Measurements from ENCODE around the gene WDR1. TPM values are rescaled to one million over a fixed set of nuclear protein-coding genes. Genes with fewer than 3 reads are reported as not detected.

The WDR1 gene
- total RNA-seq, 1 experiment from 2014 or later: 246 TPM

DNA sequence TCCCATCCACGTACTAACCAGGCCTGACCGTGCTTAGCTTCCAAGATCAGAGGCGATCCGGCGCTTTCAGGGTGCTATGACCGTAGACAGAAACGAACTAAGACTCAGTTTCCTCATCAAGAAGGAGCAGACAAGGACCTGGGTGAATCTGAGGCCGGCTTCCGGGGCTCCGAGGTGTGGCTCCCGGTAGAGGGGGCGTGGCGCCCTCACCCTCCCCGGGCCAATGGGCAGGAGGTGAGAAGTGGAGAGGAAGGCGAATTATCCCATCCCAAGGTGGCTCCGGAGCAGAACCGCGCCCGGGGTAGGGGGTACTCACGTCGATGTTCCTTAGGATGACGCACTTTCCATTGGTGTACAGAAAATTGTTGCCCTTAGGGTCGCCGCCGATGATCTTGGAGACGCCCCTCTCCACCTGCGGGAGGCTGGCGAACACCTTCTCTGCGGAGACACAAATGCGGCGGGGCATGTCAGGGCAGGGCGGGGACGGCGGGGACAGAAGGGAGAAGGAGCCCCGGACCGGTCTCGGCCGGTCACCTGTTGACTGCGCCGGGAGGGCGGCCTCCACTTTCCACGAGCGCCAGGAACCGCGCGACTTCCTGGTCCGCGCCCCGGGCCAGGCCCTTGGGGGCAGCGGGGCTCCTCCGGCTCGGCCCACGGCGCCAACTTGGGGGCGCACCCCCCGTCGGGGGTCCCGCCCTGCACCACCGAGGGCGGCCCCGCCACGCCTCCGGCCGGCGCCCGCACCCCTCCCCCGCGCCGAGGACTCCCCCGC, 616 bp downstream of the WDR1 start:
- intact Hi-C loops (cut with micrococcal nuclease): loop anchor here (1.0 to 5.0 kb wide), 3 partner anchors 42 to 424 kb away; no protein-coding TSS in a partner anchor
- POLR2A ChIA-PET: interaction anchor here (0.5 to 3.9 kb wide), 20 partner anchors 9 to 428 kb away, joined by 3 to 38 read pairs (median 6); partner anchors contain the start of gene SLC2A9
- H3K27me3 Mint-ChIP-seq (ENCODE audit: insufficient read depth, unreplicated experiment): no peaks in the 10 kb centered on the region
- CTCF ChIA-PET: interaction anchor here (1.6 kb wide), 1 partner anchor 11 kb away, joined by 5 read pairs; no protein-coding TSS in a partner anchor
- no peaks in the 10 kb centered on the region for H3K9me3 Mint-ChIP-seq (ENCODE audit: unreplicated experiment)
- peak; percentile 73 for DNase-seq (ENCODE audit: unreplicated experiment)
- H3K36me3 Mint-ChIP-seq (ENCODE audit: insufficient read depth, unreplicated experiment): peaks cover 49% of the 10 kb centered on the region
- no TSS peak for BruUV-seq (replicated peaks)
- peaks cover 22% of the 10 kb centered on the region for H3K4me1 Mint-ChIP-seq (ENCODE audit: insufficient read depth, unreplicated experiment)
- peak overlapping the region; percentile 90 for H3K4me3 Mint-ChIP-seq (ENCODE audit: unreplicated experiment)
- TF ChIP-seq, protein P1, sequence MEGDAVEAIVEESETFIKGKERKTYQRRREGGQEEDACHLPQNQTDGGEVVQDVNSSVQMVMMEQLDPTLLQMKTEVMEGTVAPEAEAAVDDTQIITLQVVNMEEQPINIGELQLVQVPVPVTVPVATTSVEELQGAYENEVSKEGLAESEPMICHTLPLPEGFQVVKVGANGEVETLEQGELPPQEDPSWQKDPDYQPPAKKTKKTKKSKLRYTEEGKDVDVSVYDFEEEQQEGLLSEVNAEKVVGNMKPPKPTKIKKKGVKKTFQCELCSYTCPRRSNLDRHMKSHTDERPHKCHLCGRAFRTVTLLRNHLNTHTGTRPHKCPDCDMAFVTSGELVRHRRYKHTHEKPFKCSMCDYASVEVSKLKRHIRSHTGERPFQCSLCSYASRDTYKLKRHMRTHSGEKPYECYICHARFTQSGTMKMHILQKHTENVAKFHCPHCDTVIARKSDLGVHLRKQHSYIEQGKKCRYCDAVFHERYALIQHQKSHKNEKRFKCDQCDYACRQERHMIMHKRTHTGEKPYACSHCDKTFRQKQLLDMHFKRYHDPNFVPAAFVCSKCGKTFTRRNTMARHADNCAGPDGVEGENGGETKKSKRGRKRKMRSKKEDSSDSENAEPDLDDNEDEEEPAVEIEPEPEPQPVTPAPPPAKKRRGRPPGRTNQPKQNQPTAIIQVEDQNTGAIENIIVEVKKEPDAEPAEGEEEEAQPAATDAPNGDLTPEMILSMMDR (IDR thresholded peaks at IDR 0.05; ENCODE audit: unreplicated experiment): no peak
- peak overlapping the region; percentile 99 for H3K27ac Mint-ChIP-seq (ENCODE audit: low read depth, unreplicated experiment)

DNA sequence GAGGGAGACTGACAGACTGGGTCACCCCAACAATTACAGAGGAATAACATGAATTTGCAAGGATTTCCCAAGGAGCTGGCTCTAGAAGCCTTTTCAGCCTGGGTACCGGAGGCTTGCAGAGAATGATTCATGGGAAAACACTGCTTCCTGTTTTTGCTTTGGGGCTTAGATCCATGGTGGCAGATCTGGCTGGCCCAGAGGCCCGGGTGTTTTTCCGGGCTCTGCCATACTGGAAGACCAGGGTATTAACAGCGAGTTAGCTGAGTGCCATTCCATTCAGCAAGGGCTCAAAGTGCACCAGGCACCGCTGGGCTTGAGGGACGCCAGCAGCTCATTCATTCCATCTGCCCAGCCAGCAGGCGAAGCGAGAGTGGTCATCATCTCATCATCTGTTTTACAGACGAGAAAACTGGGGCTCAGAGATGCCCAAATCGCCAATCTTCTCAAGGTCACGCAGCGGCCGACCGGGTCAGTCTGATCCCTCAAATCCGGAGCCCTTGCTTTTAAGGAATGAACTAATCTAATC, 1.3 kb downstream of the WDR1 start:
- Mint-ChIP-seq H3K27ac (ENCODE audit: low read depth, unreplicated experiment) (peak overlapping the region; percentile 14), H3K9me3 (ENCODE audit: unreplicated experiment) (no peaks in the 10 kb centered on the region), H3K4me1 (ENCODE audit: insufficient read depth, unreplicated experiment) (peaks cover 26% of the 10 kb centered on the region), H3K4me3 (ENCODE audit: unreplicated experiment) (peak overlapping the region; percentile 90), H3K36me3 (ENCODE audit: insufficient read depth, unreplicated experiment) (peaks cover 55% of the 10 kb centered on the region), H3K27me3 (ENCODE audit: insufficient read depth, unreplicated experiment) (no peaks in the 10 kb centered on the region)
- DNase-seq (ENCODE audit: unreplicated experiment): peak; percentile 53
- ChIA-PET CTCF (interaction anchor here (0.6 to 1.6 kb wide), 2 partner anchors 11 to 295 kb away, joined by 5 to 6 read pairs; no protein-coding TSS in a partner anchor), POLR2A (interaction anchor here (0.6 to 1.7 kb wide), 10 partner anchors 8 to 429 kb away, joined by 3 to 10 read pairs (median 5); no protein-coding TSS in a partner anchor)
- TF ChIP-seq, protein P1 (IDR thresholded peaks at IDR 0.05; ENCODE audit: unreplicated experiment): no peak
- intact Hi-C loops (cut with micrococcal nuclease): loop anchor here (1.0 to 5.0 kb wide), 3 partner anchors 41 to 423 kb away; no protein-coding TSS in a partner anchor
- BruUV-seq (replicated peaks): TSS peak; percentile 41

DNA sequence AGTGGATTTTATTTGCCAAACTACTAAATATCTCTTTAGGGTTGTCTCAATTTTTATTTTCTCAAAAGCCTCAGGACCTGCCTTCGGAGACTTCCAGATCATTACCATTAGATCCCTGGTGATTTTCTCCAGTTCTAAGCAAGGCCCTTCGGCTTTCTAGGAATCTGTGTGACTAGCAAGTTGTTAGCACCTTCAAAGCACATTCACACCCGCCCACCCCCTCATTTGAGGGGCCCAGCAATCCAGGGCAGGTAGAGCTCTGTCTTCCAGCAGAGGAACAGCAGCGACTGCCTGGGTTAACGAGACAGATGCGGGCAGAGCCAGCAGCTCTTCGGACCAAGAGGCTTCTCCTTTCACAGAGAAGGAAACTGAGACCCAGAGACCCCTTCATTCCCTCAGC, 2.0 kb downstream of the WDR1 start:
- Mint-ChIP-seq H3K27me3 (ENCODE audit: insufficient read depth, unreplicated experiment) (no peaks in the 10 kb centered on the region), H3K4me3 (ENCODE audit: unreplicated experiment) (peak overlapping the region; percentile 90), H3K27ac (ENCODE audit: low read depth, unreplicated experiment) (peak overlapping the region; percentile 14), H3K9me3 (ENCODE audit: unreplicated experiment) (no peaks in the 10 kb centered on the region), H3K4me1 (ENCODE audit: insufficient read depth, unreplicated experiment) (peaks cover 28% of the 10 kb centered on the region), H3K36me3 (ENCODE audit: insufficient read depth, unreplicated experiment) (peaks cover 63% of the 10 kb centered on the region)
- ChIA-PET CTCF (interaction anchor here (1.0 to 1.6 kb wide), 2 partner anchors 10 to 289 kb away, joined by 3 to 5 read pairs; no protein-coding TSS in a partner anchor), POLR2A (interaction anchor here (1.4 to 1.7 kb wide), 4 partner anchors 8 to 51 kb away, joined by 5 to 10 read pairs (median 7); no protein-coding TSS in a partner anchor)
- intact Hi-C loops (cut with micrococcal nuclease): loop anchor here (1.0 to 5.0 kb wide), 3 partner anchors 40 to 422 kb away; no protein-coding TSS in a partner anchor
- no TSS peak for BruUV-seq (replicated peaks)
- DNase-seq (ENCODE audit: unreplicated experiment): no peak
- TF ChIP-seq, protein P1 (IDR thresholded peaks at IDR 0.05; ENCODE audit: unreplicated experiment): no peak

DNA sequence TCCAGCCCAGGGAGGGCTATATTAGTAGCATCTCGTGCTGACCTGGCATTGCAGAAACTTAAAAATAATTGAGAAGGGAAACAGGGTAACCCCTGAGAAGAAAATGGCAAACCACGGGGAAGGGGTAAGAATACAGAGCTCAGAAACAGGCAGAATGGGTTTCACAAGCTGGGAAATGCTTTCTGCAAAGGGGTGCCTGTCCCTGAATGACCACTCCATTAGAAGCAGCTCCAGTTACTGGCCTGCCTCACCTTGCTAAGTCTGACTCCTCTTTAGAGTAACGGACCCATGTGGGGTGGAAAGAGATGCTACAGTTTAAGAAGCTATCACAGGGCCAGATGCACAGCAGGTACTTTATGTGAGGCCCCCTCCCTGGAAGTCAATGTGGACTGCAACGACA, 2.5 kb downstream of the WDR1 start:
- H3K27me3 Mint-ChIP-seq (ENCODE audit: insufficient read depth, unreplicated experiment): no peaks in the 10 kb centered on the region
- H3K27ac Mint-ChIP-seq (ENCODE audit: low read depth, unreplicated experiment): peak overlapping the region; percentile 42
- ChIA-PET CTCF (interaction anchor here (1.0 to 1.6 kb wide), 3 partner anchors 9 to 290 kb away, joined by 3 to 5 read pairs (median 3); no protein-coding TSS in a partner anchor), POLR2A (interaction anchor here (0.6 to 1.7 kb wide), 4 partner anchors 7 to 1500 kb away, joined by 3 to 9 read pairs (median 5); no protein-coding TSS in a partner anchor)
- peaks cover 67% of the 10 kb centered on the region for H3K36me3 Mint-ChIP-seq (ENCODE audit: insufficient read depth, unreplicated experiment)
- no peak overlapping the region for H3K4me3 Mint-ChIP-seq (ENCODE audit: unreplicated experiment)
- TF ChIP-seq, protein P1 (IDR thresholded peaks at IDR 0.05; ENCODE audit: unreplicated experiment): no peak
- intact Hi-C loops (cut with micrococcal nuclease): no loop called here
- no peak for DNase-seq (ENCODE audit: unreplicated experiment)
- no peaks in the 10 kb centered on the region for H3K9me3 Mint-ChIP-seq (ENCODE audit: unreplicated experiment)
- H3K4me1 Mint-ChIP-seq (ENCODE audit: insufficient read depth, unreplicated experiment): peaks cover 32% of the 10 kb centered on the region
- BruUV-seq (replicated peaks): no TSS peak
